ENCODE results near the gene LSM14B.
"Not testable (repeated sequence)": the region's sequence is repeated elsewhere in the genome, so short reads cannot be mapped to it uniquely, and the experiment has no call there.

LSM14B gene

GRCh38 chr20:62121776-62122653 lies at the start of gene LSM14B:
Gene LSM14B (plus strand): TSS chr20:62122475. CDS start chr20:62122667, 192 bp downstream.
- in situ Hi-C loops (cut with MboI; ENCODE audit: low sequenced_read_pairs): no loop called here

- in situ Hi-C loops (cut with MboI; ENCODE audit: low sequenced_read_pairs): no loop called here
These were observed 49.0 kb upstream of the LSM14B start for GRCh38 chr20:62073323-62073722.

GRCh38 chr20:62079166-62079565 lies 43.1 kb upstream of the LSM14B start:
- in situ Hi-C loops (cut with MboI; ENCODE audit: low sequenced_read_pairs): no loop called here

- in situ Hi-C loops (cut with MboI; ENCODE audit: low sequenced_read_pairs): no loop called here
These were observed 41.9 kb upstream of the LSM14B start for GRCh38 chr20:62080249-62080990.

GRCh38 chr20:62083312-62083711 lies 39.0 kb upstream of the LSM14B start:
- in situ Hi-C loops (cut with MboI; ENCODE audit: low sequenced_read_pairs): no loop called here

- in situ Hi-C loops (cut with MboI; ENCODE audit: low sequenced_read_pairs): not testable (repeated sequence)
These were observed 38.1 kb upstream of the LSM14B start for GRCh38 chr20:62084224-62084623.

- in situ Hi-C loops (cut with MboI; ENCODE audit: low sequenced_read_pairs): no loop called here
These were observed 37.1 kb upstream of the LSM14B start for GRCh38 chr20:62085206-62085605.

GRCh38 chr20:62087227-62087626 lies 35.0 kb upstream of the LSM14B start:
- in situ Hi-C loops (cut with MboI; ENCODE audit: low sequenced_read_pairs): no loop called here

- in situ Hi-C loops (cut with MboI; ENCODE audit: low sequenced_read_pairs): no loop called here
These were observed 34.6 kb upstream of the LSM14B start for GRCh38 chr20:62087632-62088031.

- in situ Hi-C loops (cut with MboI; ENCODE audit: low sequenced_read_pairs): no loop called here
These were observed 33.8 kb upstream of the LSM14B start for GRCh38 chr20:62088258-62089127.

- in situ Hi-C loops (cut with MboI; ENCODE audit: low sequenced_read_pairs): no loop called here
These were observed 32.9 kb upstream of the LSM14B start for GRCh38 chr20:62089393-62089792.

- in situ Hi-C loops (cut with MboI; ENCODE audit: low sequenced_read_pairs): no loop called here
These were observed 25.6 kb upstream of the LSM14B start for GRCh38 chr20:62096421-62097380.

GRCh38 chr20:62097881-62098407 lies 24.3 kb upstream of the LSM14B start:
- in situ Hi-C loops (cut with MboI; ENCODE audit: low sequenced_read_pairs): no loop called here

GRCh38 chr20:62101078-62101477 lies 21.2 kb upstream of the LSM14B start:
- in situ Hi-C loops (cut with MboI; ENCODE audit: low sequenced_read_pairs): no loop called here

- in situ Hi-C loops (cut with MboI; ENCODE audit: low sequenced_read_pairs): no loop called here
These were observed 18.6 kb upstream of the LSM14B start for GRCh38 chr20:62103508-62104233.

- in situ Hi-C loops (cut with MboI; ENCODE audit: low sequenced_read_pairs): no loop called here
These were observed 18.0 kb upstream of the LSM14B start for GRCh38 chr20:62104234-62104789.

GRCh38 chr20:62104791-62105345 lies 17.4 kb upstream of the LSM14B start:
- in situ Hi-C loops (cut with MboI; ENCODE audit: low sequenced_read_pairs): no loop called here

- in situ Hi-C loops (cut with MboI; ENCODE audit: low sequenced_read_pairs): no loop called here
These were observed 16.7 kb upstream of the LSM14B start for GRCh38 chr20:62105592-62105991.

Data from HL-60/S4 treated with phorbol 12-myristate 13-acetate at 8.2 ng/mL for 4 days and 3 days (cell line).